Endothelial cell of umbilical vein (primary cell): Measurements from ENCODE around the gene UGT2A1. TPM values are rescaled to one million over a fixed set of nuclear protein-coding genes. Genes with fewer than 3 reads are reported as not detected.

Source experiments
- BruUV-seq: library from RNA; stranded (reverse); fragments of 400-500 nt; replicated peaks from 2 replicates; lab custom pipeline; 2021; lab: Mats Ljungman, UMichigan
- CTCF ChIA-PET: fragments of 300-600, 350-600 bp; sonication (Branson Sonifier 250); formaldehyde crosslinking; loops from one replicate; lab custom pipeline; 2021; ENCODE audit warnings: antibody characterized with exemption, inconsistent platforms; lab: Charles Lee
- POLR2A ChIA-PET: fragments of 300-600, 350-600 bp; sonication (Branson Sonifier 250); formaldehyde crosslinking; loops from one replicate; lab custom pipeline; 2021; ENCODE audit warnings: antibody characterized with exemption, inconsistent platforms; lab: Charles Lee
- DNase-seq: peaks from one replicate; pipeline ENCODE4 v3.0.0-alpha.2; 2011; ENCODE audit warnings: low read depth, low spot score
- FAIRE-seq: peaks from 2 replicates; lab custom pipeline; 2011; peaks lifted over from hg19 to GRCh38; lab: Jason Lieb, UNC
- H2AFZ ChIP-seq: 2 replicates; pipeline ENCODE4 v1.6.0; 2012; ENCODE audit warnings: low read depth, low read length, control low read depth, inconsistent platforms
- H3K27ac ChIP-seq: 2 replicates; pipeline ENCODE4 v1.5.1; 2011; ENCODE audit warnings: low read depth, mild to moderate bottlenecking, control low read depth, low read length, moderate library complexity; ENCODE audit not compliant: insufficient read depth
- H3K27me3 ChIP-seq, 2 experiments: 2 replicates each; pipeline versions ENCODE4 v1.6.0 to v1.6.1; 2011; ENCODE audit warnings: low read length in 2 of 2, mixed read lengths in 1 of 2; ENCODE audit not compliant: control insufficient read depth in 2 of 2, insufficient read depth in 2 of 2
- H3K36me3 ChIP-seq, 2 experiments: 2 replicates in 1 of 2; 3 replicates in 1 of 2; pipeline ENCODE4 v1.5.1; 2011; ENCODE audit warnings: low read length in 2 of 2, mild to moderate bottlenecking in 1 of 2, moderate library complexity in 1 of 2; ENCODE audit not compliant: control insufficient read depth in 2 of 2, insufficient read depth in 2 of 2; ENCODE audit errors: extremely low read depth in 1 of 2
- H3K4me1 ChIP-seq: 3 replicates; pipeline ENCODE4 v1.5.1; 2011; ENCODE audit warnings: mild to moderate bottlenecking, low read length; ENCODE audit not compliant: control insufficient read depth, insufficient read depth; ENCODE audit errors: extremely low read depth
- H3K4me2 ChIP-seq: 2 replicates; pipeline ENCODE4 v1.6.1; 2011; ENCODE audit warnings: low read length, control low read depth, mixed read lengths; ENCODE audit not compliant: insufficient read depth
- H3K4me3 ChIP-seq, 3 experiments: fragments of 200-600 bp in 1 of 3; sonication (generic), shearing (Covaris generic) in 1 of 3; replicated peaks in 1 of 3; 2 replicates each; pipeline ENCODE4 v1.5.1; 2011 to 2016; ENCODE audit warnings: control low read depth in 3 of 3, low read length in 3 of 3, mild to moderate bottlenecking in 2 of 3, inconsistent platforms in 1 of 3, low read depth in 1 of 3, moderate library complexity in 1 of 3; ENCODE audit not compliant: insufficient read depth in 1 of 3
- H3K79me2 ChIP-seq: 2 replicates; pipeline ENCODE4 v1.6.0; 2012; ENCODE audit warnings: low read length, inconsistent platforms; ENCODE audit not compliant: control insufficient read depth, insufficient read depth
- H3K9ac ChIP-seq: replicated peaks from 2 replicates; pipeline ENCODE3; 2011; ENCODE audit warnings: low read length, control low read depth; ENCODE audit not compliant: insufficient read depth; ENCODE audit errors: extremely low read depth
- H3K9me1 ChIP-seq: replicated peaks from 3 replicates; pipeline ENCODE4 v1.6.0; 2011; ENCODE audit warnings: mild to moderate bottlenecking, low read length; ENCODE audit not compliant: control insufficient read depth, insufficient read depth; ENCODE audit errors: extremely low read depth
- H3K9me3 ChIP-seq: replicated peaks from 2 replicates; pipeline ENCODE4 v1.5.1; 2012; ENCODE audit warnings: low read length, inconsistent platforms; ENCODE audit not compliant: control insufficient read depth, insufficient read depth
- H4K20me1 ChIP-seq: replicated peaks from 2 replicates; pipeline ENCODE3; 2011; ENCODE audit warnings: mild to moderate bottlenecking, low read length; ENCODE audit not compliant: control insufficient read depth, insufficient read depth; ENCODE audit errors: extremely low read depth
- CTCF ChIP-seq, 2 donors: IDR thresholded peaks; 1 replicate in 1 of 2; 2 replicates in 1 of 2; pipeline ENCODE4 v1.5.1; 2011; ENCODE audit warnings: low read length in 2 of 2, mild to moderate bottlenecking in 2 of 2, moderate library complexity in 2 of 2, control low read depth in 1 of 2, inconsistent platforms in 1 of 2, low read depth in 1 of 2; ENCODE audit not compliant: insufficient read depth in 1 of 2; ENCODE audit errors: extremely low read depth in 1 of 2
- EZH2 ChIP-seq: IDR thresholded peaks from 2 replicates; pipeline ENCODE4 v1.6.1; 2012; ENCODE audit warnings: borderline replicate concordance, low read depth, mild to moderate bottlenecking, moderate library complexity, low read length, inconsistent platforms; ENCODE audit not compliant: severe bottlenecking
- FOS ChIP-seq: IDR thresholded peaks from 2 replicates; pipeline ENCODE4 v1.6.1; 2011; ENCODE audit warnings: mild to moderate bottlenecking, low read length, moderate library complexity, borderline replicate concordance; ENCODE audit not compliant: insufficient read depth
- GATA2 ChIP-seq: IDR thresholded peaks from 2 replicates; pipeline ENCODE4 v1.7.0; 2011; ENCODE audit warnings: low read depth, mild to moderate bottlenecking, moderate library complexity, mixed read lengths, low read length; ENCODE audit not compliant: insufficient read length, insufficient read depth
- JUN ChIP-seq: IDR thresholded peaks from 2 replicates; pipeline ENCODE4 v1.6.1; 2011; ENCODE audit warnings: borderline replicate concordance, low read depth; ENCODE audit not compliant: insufficient read length, insufficient read depth
- MYC ChIP-seq: IDR thresholded peaks from one replicate; pipeline ENCODE4 v1.6.1; 2011; ENCODE audit warnings: mild to moderate bottlenecking, low read depth, low read length
- POLR2A ChIP-seq: IDR thresholded peaks from 2 replicates; pipeline ENCODE4 v1.6.1; 2012; ENCODE audit warnings: low read depth, mild to moderate bottlenecking, control low read depth, low read length
- POLR2AphosphoS5 ChIP-seq: IDR thresholded peaks from 2 replicates; pipeline ENCODE4 v1.6.1; 2012; ENCODE audit warnings: low read depth, mild to moderate bottlenecking, control low read depth, low read length, moderate library complexity; ENCODE audit not compliant: insufficient read depth
- dilution Hi-C: fragments of 300-500 bp; cut with MboI; formaldehyde crosslinking; loops from one replicate; pipeline ENCODE4 v1.15.0; 2019; ENCODE audit warnings: low sequenced_read_pairs; ENCODE audit not compliant: extremely low pct_ligation_motif_present
- intact Hi-C: fragments of 100-400 bp; cut with micrococcal nuclease; formaldehyde crosslinking; loops from one replicate; pipeline ENCODE4 v1.10.0; 2022
- polyA plus RNA-seq, 4 experiments: library from polyadenylated mRNA; depleted of rRNA in 3 of 4; stranded (reverse) in 3 of 4; unstranded in 1 of 4; fragments of >200 nt; gene quantifications; 2 replicates each; pipeline versions ENCODE4 v1.2.1 to v1.2.3, GENCODE V29; 2011 to 2012; ENCODE audit warnings: missing spikeins in 1 of 4
- total RNA-seq: library from RNA; stranded (reverse); gene quantifications from 2 replicates; pipeline ENCODE4 v1.2.3, GENCODE V29; 2021
- TF ChIP-seq, protein P1 (sequence below): IDR thresholded peaks from 2 replicates; pipeline ENCODE4 v1.6.1; 2011; ENCODE audit not compliant: insufficient read depth, insufficient read length

UGT2A1 gene
- total and polyA plus RNA-seq, 2 donors (not counting 3 experiments of a cell fraction or from before 2014, with no cell fraction given), result 0.04 TPM; not detected in 1

- TF ChIP-seq EZH2 (no peak), POLR2AphosphoS5 (no peak), FOS (no peak), GATA2 (no peak), CTCF (IDR thresholded peaks at IDR 0.05; ENCODE audit: extremely low read depth in 1 of 2, insufficient read depth in 1 of 2, low read depth in 1 of 2, low read length in 2 of 2) (no peak), JUN (no peak), MYC (no peak), POLR2A (no peak)
- TF ChIP-seq, protein P1, sequence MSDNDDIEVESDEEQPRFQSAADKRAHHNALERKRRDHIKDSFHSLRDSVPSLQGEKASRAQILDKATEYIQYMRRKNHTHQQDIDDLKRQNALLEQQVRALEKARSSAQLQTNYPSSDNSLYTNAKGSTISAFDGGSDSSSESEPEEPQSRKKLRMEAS, result no peak
- Histone ChIP-seq H3K9me3 (no peaks in the 10 kb centered on the region), H4K20me1 (no peaks in the 10 kb centered on the region), H3K9me1 (no peaks in the 10 kb centered on the region), H3K4me3 (no peak overlapping the region), H3K27me3 (no peaks in the 10 kb centered on the region), H3K9ac (no peak overlapping the region), H3K27ac (no peak overlapping the region), H2AFZ (no peak overlapping the region), H3K36me3 (no peaks in the 10 kb centered on the region), H3K79me2 (no peaks in the 10 kb centered on the region), H3K4me2 (no peak overlapping the region), H3K4me1 (no peaks in the 10 kb centered on the region)
- dilution Hi-C loops, result no loop called here
- FAIRE-seq (no peak), DNase-seq (no peak)
- CTCF ChIA-PET, result no interaction called here
- intact Hi-C loops, result no loop called here
- POLR2A ChIA-PET, result no interaction called here
- no TSS peak for BruUV-seq
These were observed 2.2 kb downstream of the UGT2A1 start for GRCh38 chr4:69650872-69651271.
